Calu3 (cell line): ENCODE measurements around the gene GNG12. TPM values are rescaled to one million over a fixed set of nuclear protein-coding genes. Genes with fewer than 3 reads are reported as not detected.

Source experiments
- BruUV-seq: library from RNA; stranded (reverse); fragments of 400-500 nt; replicated peaks from 2 replicates; lab custom pipeline; 2021; lab: Mats Ljungman, UMichigan
- CTCF ChIA-PET: fragments of 300-600 bp; sonication (Branson Sonifier 250); formaldehyde crosslinking; loops from one replicate; lab custom pipeline; 2022; ENCODE audit warnings: antibody characterized with exemption; lab: Charles Lee
- DNase-seq: peaks from one replicate; pipeline ENCODE4 v3.0.0; 2022
- H3K27ac Mint-ChIP-seq: one replicate; pipeline ENCODE4 v1.8.0; 2022; ENCODE audit warnings: mixed read lengths; ENCODE audit not compliant: unreplicated experiment
- H3K27me3 Mint-ChIP-seq: one replicate; pipeline ENCODE4 v1.8.0; 2022; ENCODE audit warnings: mixed read lengths; ENCODE audit not compliant: unreplicated experiment
- H3K36me3 Mint-ChIP-seq: one replicate; pipeline ENCODE4 v1.8.0; 2022; ENCODE audit warnings: mild to moderate bottlenecking, moderate library complexity, mixed read lengths; ENCODE audit not compliant: insufficient read depth, unreplicated experiment
- H3K4me1 Mint-ChIP-seq: one replicate; pipeline ENCODE4 v1.8.0; 2022; ENCODE audit warnings: mild to moderate bottlenecking, low read depth, mixed read lengths; ENCODE audit not compliant: unreplicated experiment
- H3K4me3 Mint-ChIP-seq: one replicate; pipeline ENCODE4 v1.8.0; 2022; ENCODE audit warnings: mild to moderate bottlenecking, low read depth, moderate library complexity, mixed read lengths; ENCODE audit not compliant: unreplicated experiment
- H3K9me3 Mint-ChIP-seq: one replicate; pipeline ENCODE4 v1.8.0; 2022; ENCODE audit warnings: low read depth, mixed read lengths; ENCODE audit not compliant: unreplicated experiment
- intact Hi-C: fragments of 100-400 bp; cut with micrococcal nuclease; formaldehyde crosslinking; loops from one replicate; pipeline ENCODE4 v1.10.0; 2022; ENCODE audit not compliant: unreplicated experiment
- total RNA-seq: library from RNA; stranded (reverse); gene quantifications from 2 replicates; pipeline ENCODE4 v1.2.3, GENCODE V29; 2022
- TF ChIP-seq, protein P1 (sequence below): fragments of 200-600 bp; IDR thresholded peaks from one replicate; pipeline ENCODE4 v1.8.0; 2022; ENCODE audit warnings: antibody characterized with exemption; ENCODE audit not compliant: unreplicated experiment

GNG12 gene
- total RNA-seq, 1 experiment from 2014 or later: 85.6 TPM

DNA sequence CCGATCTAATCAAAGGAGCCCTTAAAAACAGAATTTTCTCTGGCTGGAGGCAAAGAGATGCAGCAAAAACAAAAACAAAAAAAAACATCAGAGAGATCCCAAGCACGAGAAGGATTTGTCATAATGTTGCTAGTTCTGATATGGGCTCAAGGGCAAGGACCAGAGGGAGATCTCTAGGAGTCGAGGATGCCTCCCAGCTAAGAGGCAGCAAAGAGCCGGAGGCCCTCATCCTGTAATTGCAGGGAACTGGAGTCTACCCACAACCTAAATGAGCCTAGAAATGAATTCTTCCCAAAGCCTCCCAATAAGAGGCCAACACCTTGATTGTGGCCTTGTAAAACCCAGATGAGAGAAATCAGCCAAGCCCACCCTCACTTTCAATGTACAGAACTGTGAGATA, 12.0 kb downstream of the GNG12 start:
- no peak overlapping the region for H3K27ac Mint-ChIP-seq
- H3K36me3 Mint-ChIP-seq: peaks cover 3% of the 10 kb centered on the region
- intact Hi-C loops: no loop called here
- TF ChIP-seq, protein P1, sequence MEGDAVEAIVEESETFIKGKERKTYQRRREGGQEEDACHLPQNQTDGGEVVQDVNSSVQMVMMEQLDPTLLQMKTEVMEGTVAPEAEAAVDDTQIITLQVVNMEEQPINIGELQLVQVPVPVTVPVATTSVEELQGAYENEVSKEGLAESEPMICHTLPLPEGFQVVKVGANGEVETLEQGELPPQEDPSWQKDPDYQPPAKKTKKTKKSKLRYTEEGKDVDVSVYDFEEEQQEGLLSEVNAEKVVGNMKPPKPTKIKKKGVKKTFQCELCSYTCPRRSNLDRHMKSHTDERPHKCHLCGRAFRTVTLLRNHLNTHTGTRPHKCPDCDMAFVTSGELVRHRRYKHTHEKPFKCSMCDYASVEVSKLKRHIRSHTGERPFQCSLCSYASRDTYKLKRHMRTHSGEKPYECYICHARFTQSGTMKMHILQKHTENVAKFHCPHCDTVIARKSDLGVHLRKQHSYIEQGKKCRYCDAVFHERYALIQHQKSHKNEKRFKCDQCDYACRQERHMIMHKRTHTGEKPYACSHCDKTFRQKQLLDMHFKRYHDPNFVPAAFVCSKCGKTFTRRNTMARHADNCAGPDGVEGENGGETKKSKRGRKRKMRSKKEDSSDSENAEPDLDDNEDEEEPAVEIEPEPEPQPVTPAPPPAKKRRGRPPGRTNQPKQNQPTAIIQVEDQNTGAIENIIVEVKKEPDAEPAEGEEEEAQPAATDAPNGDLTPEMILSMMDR: no peak
- CTCF ChIA-PET: interaction anchor here (0.6 kb wide), 1 partner anchor 159 kb away, joined by 3 read pairs; no protein-coding TSS in a partner anchor
- no peaks in the 10 kb centered on the region for H3K27me3 Mint-ChIP-seq
- no TSS peak for BruUV-seq
- no peaks in the 10 kb centered on the region for H3K9me3 Mint-ChIP-seq
- no peak for DNase-seq
- peaks cover 66% of the 10 kb centered on the region for H3K4me1 Mint-ChIP-seq
- H3K4me3 Mint-ChIP-seq: no peak overlapping the region

DNA sequence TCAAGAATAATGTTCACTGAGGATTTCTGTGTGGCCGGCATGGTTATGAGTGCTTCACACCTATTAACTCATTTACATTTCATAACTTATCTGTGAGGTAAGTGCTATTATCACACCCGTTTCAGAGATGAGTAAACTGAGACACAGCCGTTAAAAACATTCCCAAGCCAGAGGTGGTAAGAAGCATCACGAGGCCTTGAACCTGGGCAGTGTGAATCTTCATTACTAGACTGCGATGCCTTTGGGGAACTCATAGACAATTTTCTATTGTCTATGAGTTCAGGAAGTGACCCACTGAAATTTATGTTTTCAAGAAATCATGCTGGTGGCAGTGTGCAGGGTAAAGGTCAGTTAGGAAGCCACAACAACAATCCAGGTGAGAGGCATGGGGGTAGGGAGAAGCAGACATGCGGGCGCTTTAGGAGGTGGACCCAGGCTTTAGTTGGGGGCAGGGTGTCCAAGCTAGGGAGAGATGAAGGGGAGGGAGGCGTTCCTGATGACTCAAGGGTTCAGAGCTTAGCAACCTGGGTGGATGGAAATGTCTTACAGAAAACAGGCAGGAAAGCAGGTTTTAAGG, 14.5 kb downstream of the GNG12 start:
- CTCF ChIA-PET: interaction anchor here (0.6 to 1.3 kb wide), 6 partner anchors 12 to 134 kb away, joined by 3 to 4 read pairs (median 3); partner anchors contain the start of genes GADD45A and GNG12
- peaks cover 12% of the 10 kb centered on the region for H3K36me3 Mint-ChIP-seq
- no TSS peak for BruUV-seq
- H3K9me3 Mint-ChIP-seq: no peaks in the 10 kb centered on the region
- H3K4me3 Mint-ChIP-seq: peak overlapping the region; percentile 27
- intact Hi-C loops: loop anchor here (5.0 kb wide), 1 partner anchor 47 kb away; no protein-coding TSS in a partner anchor
- DNase-seq: peak; percentile 67
- peaks cover 70% of the 10 kb centered on the region for H3K4me1 Mint-ChIP-seq
- no peaks in the 10 kb centered on the region for H3K27me3 Mint-ChIP-seq
- peak overlapping the region; percentile 88 for H3K27ac Mint-ChIP-seq
- TF ChIP-seq, protein P1: no peak

DNA sequence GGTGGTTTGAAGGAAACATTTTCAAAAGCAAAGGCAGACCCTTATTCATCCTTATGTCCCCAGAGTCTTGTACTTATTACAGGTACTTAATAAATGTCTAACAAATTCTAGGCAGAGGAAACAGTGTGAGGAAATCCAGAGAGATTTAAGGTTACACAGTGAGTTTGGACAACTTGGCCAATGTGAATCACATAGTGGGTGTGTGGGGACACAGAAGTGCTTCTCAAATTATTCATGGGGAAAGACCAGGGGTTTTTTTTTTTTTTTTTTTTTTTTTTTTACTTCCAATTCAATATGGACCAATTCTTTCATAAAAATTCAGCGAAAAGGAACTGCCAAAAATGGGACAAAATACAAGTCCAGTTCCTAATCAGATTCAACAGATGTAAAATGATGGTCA, 15.1 kb downstream of the GNG12 start:
- H3K9me3 Mint-ChIP-seq: no peaks in the 10 kb centered on the region
- CTCF ChIA-PET: interaction anchor here (0.7 to 1.3 kb wide), 4 partner anchors 13 to 133 kb away, joined by 3 to 4 read pairs (median 3); partner anchors contain the start of genes GADD45A and GNG12
- intact Hi-C loops: loop anchor here (5.0 kb wide), 1 partner anchor 46 kb away; no protein-coding TSS in a partner anchor

GRCh38 chr1:67817319-67817718, 15.9 kb downstream of the GNG12 start:
- no TSS peak for BruUV-seq
- H3K4me3 Mint-ChIP-seq: peak overlapping the region; percentile 3
- H3K36me3 Mint-ChIP-seq: peaks cover 12% of the 10 kb centered on the region
- H3K9me3 Mint-ChIP-seq: no peaks in the 10 kb centered on the region
- no peaks in the 10 kb centered on the region for H3K27me3 Mint-ChIP-seq
- peaks cover 64% of the 10 kb centered on the region for H3K4me1 Mint-ChIP-seq
- no peak for DNase-seq
- peak overlapping the region; percentile 88 for H3K27ac Mint-ChIP-seq
- CTCF ChIA-PET: interaction anchor here (0.7 to 1.3 kb wide), 4 partner anchors 14 to 422 kb away, joined by 3 read pairs; no protein-coding TSS in a partner anchor
- intact Hi-C loops: loop anchor here (5.0 kb wide), 1 partner anchor 45 kb away; no protein-coding TSS in a partner anchor
- TF ChIP-seq, protein P1: no peak

More for the DNA sequence above, 15.1 kb downstream of the GNG12 start:
- no peak for DNase-seq
- Mint-ChIP-seq H3K27me3 (no peaks in the 10 kb centered on the region), H3K36me3 (peaks cover 12% of the 10 kb centered on the region), H3K27ac (peak overlapping the region; percentile 88), H3K4me1 (peaks cover 64% of the 10 kb centered on the region), H3K4me3 (peak overlapping the region; percentile 27)
- no TSS peak for BruUV-seq
- TF ChIP-seq, protein P1: no peak
